HG03108 (cell line): ENCODE measurements around the gene MMEL1.
"Not testable (repeated sequence)": the region's sequence is repeated elsewhere in the genome, so short reads cannot be mapped to it uniquely, and the experiment has no call there.

Experiments used
- ATAC-seq: cut with Tn5 transposase; IDR thresholded peaks from one replicate; pipeline ENCODE4 v1.9.1; 2021; ENCODE audit warnings: moderate library complexity; ENCODE audit not compliant: unreplicated experiment

The MMEL1 gene

DNA sequence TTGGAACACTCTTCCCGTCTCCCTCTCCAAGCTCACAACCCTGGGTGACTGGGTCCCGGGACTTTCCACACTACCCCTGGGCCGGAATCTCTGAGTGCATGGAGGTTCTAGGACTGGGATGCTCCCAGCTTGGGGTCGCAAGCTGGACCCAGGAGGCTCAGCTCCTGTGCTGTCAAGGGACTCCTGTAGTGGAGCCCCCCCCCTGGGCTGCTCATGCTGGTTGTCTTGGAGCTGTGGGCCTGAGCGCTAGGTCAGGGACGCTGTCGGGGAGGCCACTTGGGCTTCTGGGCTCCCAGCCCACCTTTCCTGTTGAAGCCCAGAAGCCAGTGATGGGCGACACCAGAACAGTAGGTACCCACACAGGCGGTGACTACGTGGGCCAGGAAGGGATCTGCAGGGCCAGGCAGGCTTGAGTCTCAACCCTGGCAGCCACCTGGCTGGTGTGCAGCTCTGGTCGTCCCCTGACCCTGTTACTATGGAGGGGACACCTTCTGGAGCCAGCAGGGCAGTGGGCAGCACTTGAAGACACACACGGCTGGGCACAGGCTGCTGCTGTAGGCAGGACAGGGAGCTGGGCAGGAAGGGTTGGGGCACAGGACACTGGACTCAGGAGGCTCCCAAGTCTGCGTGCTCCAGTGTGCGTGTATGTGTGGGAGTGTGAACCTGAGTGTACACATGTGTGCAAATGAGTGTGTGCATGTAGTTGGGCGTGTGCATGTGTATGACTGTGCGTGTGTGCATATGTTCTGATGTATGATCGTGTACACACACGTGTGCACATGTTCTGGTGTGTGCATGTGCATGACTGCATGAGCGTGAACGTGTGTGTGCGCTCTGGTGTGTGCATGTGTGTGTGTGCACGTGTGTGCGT, 3.0 kb downstream of the MMEL1 start:
- no peak for ATAC-seq

GRCh38 chr1:2628933-2629626, 3.7 kb downstream of the MMEL1 start:
- no peak for ATAC-seq

DNA sequence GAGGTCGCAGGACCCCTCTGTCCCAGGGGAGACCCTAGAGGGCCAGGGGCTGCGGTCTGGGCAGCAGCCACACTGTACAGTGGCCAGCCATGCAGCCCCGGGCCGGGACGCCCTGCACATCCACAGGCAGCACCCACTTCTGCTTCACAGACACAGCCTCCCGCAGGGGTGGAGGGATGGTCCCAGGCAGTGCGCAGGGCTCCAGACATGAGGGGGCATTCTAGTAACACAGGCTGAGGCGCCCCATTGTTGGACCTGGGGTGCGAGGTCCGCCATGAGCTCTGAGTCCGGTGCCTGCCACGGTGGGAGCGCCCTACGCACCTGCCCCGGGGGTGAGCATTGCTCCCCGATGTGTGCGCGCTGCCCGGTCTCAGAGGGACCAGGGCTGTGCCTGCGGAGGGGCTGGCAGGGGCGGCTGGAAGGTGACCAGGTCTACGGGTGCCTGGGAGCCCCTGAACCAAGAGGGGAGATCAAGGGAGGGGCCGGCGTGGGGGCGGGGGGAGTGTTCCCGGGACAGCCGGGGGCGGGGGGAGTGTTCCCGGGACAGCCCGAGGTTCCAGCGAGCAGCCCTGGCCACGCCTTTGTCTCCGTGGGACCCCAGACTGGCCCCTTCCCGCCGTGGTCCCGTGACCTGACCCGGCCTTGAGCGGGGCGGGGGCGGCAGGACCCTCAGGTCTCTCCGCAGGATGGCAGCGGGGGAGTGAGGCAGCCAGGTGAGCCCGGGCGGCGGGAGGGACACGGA, 4.5 kb downstream of the MMEL1 start:
- ATAC-seq, result no peak

DNA sequence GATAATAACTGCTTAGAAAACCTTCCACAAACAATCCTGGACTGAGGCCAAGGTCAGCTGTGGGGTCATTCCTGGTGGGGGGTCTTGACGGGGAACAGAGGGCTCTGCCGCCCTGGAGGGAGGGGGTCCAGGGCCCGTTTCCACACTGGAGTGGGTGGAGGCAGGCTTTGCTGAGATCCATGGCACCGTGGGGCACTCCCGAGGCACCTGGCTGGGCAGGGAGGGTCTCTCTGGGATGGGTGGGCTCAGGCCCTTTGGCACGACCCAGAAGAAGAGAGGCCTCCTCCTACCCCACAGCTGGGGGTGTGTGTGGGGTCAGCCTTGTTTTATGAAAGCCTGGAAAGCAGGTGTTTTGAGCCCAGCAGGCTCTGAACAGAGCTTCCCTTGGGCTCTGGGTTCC, 5.1 kb downstream of the MMEL1 start:
- no peak for ATAC-seq

DNA sequence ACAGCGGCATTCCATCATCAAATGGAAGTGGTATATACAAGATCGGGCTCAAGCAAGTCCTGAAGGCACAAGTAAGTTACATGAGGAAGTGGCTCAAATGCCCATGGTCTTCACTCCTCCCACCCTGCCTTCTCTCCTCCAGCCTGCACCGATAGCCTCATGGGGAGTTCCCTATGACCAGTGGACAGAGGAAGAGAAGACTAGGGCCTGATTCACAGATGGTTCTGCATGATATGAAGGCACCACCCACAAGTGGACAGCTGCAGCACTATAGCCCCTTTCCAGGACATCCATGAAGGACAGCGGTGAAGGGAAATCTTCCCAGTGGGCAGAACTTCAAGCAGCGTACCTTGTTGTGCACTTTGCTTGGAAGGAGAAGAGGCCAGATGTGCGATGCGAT, 7.1 kb downstream of the MMEL1 start:
- ATAC-seq, result not testable (repeated sequence)

DNA sequence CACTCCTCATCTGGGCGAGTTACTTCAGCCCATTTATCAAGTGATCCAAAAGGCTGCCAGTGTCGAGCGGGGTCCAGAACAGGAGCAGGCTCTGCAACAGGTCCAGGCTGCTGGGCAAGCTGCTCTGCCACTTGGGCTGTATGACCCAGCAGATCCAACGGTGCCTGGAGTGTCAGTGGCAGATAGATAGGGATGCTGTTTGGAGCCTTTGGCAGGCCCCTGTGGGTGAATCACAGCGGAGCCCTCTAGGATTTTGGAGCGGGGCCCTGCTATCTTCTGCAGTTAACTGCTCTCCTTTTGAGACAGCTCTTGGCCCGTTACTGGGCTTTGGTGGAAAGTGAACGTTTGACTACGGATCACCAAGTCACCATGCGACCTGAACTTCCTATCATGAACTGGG, 7.5 kb downstream of the MMEL1 start:
- no peak for ATAC-seq

DNA sequence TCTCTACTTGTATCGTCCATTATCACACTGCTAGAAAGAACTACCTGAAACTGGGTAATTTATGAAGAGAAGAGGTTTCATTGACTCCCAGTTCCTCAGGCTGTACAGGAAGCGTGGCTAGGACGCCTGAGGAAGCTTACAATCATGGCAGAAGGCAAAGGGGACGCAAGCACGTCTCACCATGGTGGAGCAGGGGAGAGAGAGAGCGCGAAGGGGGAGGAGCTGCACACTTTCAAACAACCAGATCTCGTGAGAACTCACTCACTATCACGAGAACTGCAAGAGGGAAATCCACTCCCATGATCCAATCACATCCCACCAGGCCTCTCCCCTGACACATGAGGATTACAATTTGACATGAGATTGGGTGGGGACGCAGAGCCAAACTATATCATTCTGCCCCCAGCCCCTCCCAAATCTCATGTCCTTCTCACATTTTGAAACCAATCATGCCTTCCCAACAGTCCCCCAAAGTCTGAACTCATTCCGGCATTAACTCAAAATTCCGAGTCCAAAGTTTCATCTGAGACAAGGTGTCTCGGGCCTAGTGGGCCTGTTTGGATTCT, 8.0 kb downstream of the MMEL1 start:
- no peak for ATAC-seq

GRCh38 chr1:2623571-2624337, 9.1 kb downstream of the MMEL1 start:
- no peak for ATAC-seq

DNA sequence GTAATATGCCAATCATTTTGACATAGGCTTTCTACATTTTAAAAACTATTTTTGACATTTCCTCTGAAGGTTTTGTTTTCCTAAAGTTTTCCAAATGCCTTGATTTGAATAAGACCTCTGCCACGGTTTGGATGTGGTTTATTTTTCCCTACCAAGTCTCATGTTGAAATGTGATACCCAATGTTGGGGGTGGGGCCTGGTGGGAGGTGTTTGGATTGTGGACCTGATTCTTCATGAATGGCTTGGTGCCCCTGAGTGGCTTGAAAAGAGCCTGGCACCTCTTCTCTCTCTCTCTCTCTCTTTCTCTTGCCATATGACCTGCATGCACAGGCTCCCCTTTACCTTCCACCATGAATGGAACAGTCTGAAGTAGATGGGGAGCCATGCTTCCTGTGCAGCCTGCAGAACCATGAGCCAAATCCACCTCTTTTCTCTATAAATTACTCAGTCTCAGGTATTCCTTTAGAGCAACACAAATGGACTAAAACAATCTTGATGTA, 14.8 kb downstream of the MMEL1 start:
- no peak for ATAC-seq

- no peak for ATAC-seq
Observed at GRCh38 chr1:2614145-2614544, 18.7 kb downstream of the MMEL1 start.

DNA sequence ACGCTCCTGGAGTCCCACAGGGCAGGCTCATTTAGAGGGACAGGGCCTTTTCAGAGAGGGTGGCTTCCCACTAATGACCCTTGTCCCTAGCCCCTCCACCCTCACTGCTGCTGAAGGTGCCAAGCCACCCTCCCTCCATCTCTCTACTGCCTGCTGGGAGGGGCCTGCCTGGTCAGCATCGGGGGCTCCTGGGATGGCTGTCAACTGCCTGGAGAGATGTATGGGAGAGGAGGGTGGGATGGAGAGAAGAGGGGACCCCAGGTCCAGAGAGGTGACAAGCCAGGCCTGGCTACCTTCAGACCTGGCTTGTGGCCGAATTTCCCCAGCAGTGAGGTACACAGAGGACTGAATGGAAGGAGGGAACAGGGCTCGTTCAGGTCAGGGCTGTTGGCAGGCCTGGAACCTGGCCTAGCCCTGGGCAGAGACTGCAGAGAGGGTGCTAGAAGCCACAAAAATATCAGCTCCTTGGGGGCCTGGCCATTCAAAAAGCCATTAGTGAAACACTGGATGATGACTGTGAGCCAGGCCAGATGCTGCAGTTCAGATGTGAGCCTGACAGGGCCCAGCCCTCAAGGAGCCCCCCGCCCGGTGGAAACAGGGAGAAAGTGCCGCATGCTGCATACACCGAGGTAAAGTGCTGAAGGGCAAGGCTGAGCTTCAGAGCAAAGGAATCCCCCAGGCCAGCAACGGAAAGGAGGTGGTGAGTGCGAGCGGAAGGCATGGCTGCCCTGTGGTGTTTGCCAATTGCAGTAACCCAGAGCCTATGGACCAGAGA, 20.0 kb downstream of the MMEL1 start:
- ATAC-seq, result no peak

DNA sequence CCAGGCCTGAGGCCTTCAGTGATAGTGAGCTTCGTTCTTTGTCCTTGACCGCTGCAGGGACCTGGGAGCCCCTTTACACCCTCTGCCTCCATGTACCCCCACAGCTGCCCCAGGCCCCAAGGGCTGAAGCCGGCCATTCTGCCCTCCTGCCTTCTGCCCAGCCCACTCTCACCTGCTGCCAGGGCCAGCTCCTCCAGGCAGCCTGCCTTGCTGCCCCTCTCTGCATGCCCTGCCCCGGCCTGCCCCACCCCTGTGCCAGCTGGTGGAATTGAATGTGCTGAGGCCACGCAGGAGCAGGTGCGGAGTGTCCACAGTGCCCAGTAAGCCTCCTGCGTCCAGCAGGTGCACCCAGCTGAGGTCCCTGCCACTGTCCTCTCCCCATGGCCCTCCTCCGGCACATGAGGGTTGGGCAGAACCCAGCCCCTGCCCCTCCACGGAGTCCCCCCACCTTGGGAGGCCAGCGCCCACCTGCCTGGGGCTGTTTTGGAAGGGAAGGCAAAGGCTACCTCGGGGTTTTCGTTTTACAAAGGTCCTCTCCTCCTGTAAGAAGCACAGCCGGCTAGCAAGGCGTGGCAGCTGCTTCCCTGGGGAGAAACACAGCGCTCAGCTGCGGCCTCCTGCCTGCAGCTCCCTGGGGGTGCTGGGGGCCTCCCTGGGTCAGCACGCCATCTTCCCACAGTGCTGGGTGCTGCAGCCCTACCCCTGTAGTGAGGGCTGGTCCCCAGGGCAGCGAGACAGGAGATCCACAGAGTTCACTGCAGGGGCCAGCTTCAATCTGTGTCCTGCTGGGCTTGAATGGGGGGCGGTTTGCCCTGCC, 21.0 kb downstream of the MMEL1 start:
- ATAC-seq, result no peak

DNA sequence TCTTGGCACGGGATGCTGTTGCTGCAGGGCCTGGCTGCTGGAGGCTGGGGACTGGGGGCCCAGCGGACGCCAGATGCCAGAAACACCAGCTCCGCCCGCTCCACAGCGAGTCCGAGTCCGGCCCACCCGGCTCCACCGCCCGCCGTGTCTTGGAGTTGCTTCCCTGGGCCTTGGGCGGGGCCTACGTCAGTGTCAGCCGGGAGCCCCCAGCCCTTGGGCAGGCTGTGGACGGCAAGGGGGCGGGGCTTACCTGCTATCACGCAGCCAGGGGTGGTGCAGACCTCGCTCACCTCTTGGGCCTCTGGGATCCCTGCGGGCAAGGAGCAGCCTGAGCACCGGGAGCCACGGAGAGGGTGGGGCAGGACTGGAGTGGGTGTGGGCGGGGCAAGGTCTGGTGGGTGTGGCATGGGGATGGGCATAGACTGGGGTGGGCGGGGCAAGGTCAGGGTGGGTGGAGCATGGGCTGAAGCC, 21.8 kb downstream of the MMEL1 start:
- ATAC-seq, result no peak

DNA sequence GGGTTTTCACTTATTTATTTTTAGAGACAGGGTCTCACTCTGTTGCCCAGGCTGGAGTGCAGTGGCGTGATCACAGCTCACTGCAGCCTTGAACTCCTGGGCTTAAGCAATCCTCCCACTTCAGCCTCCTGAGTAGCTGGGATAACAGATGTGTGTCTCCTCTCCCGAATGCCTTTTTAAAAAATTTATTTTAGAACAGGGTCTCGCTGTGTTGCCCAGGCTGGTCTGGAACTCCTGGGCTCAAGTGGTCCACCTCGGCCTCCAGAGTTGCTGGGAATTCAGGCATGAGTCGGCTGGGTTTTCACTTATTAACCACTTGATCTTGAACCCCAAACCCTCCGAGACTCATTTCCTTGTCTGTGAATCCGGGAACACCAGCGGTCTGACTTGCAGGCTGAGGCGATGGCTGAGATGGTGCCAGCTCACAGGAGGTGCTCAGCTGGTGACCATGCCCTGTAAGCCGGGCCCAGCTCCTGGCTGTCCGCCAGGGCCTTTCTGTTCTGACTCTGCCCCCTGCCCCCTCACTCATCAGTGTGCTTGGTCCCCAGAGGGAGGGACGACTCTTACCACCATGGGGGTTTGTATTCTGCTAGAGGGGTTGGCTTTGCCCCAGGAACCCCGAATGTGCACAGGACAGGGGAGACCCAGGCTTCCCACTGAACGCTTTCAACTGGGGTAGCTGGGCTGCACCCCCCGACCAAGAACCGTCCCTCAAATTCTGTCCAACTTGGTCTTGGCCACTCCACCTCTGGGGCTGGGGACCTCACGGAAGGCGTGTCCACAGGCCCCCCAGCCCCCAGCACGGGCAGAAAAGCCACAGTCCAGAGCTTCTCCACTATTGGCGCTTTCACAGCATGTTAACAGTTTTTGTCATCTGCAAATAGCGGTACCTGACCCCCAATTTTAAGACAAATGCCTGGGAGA, 22.5 kb downstream of the MMEL1 start:
- ATAC-seq, result no peak

DNA sequence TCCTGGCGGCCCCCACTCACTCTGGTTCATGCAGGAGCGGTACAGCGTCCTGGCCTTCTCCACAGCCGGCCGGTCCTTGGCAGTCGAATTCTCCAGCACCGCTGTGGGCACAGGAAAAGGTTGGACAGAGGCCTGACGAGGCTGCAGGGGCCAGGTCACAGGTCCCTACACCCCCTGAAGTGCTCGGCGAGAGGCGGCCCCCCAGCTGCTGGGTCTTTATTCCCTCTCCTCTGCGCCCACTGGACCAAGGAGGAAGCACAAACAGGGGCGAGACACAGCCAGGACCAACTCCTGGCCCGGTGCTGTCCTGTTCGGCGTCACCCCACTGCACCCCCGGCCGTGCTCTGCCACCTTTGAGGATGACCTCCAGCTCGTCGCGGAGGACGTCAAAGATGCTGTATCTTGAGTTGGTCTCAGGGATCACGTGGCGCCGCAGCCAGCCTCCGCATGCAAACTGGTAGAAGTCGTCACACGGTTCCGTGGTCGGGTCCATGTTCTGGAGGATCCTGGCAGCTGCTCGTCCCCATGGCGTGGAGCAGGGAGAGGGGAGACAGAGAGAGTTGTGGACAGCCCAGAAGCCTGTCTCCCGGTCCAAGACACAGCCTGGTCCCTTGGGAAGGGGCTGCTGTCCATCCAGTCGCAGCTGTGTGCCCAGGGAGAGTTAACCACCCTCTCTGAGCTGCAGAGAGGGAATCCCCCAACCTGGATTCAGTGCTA, 23.3 kb downstream of the MMEL1 start:
- no peak for ATAC-seq

GRCh38 chr1:2607641-2608091, 25.1 kb downstream of the MMEL1 start:
- no peak for ATAC-seq
